AG10803 (cell line): ENCODE data around the gene ANTXR1.

ENCODE experiments used
- DNase-seq: peaks from one replicate; pipeline ENCODE4 v3.0.0; 2010; ENCODE audit warnings: low read depth
- H3K4me3 ChIP-seq: 2 replicates; pipeline ENCODE4 v1.5.1; 2011; ENCODE audit warnings: mild to moderate bottlenecking, low read length, control low read depth
- CTCF ChIP-seq: conservative IDR thresholded peaks from 2 replicates; pipeline ENCODE4 v1.5.1; 2011; ENCODE audit warnings: mild to moderate bottlenecking, low read length, control low read depth, inconsistent platforms

ANTXR1 gene

GRCh38 chr2:69291721-69292120 lies 278.7 kb downstream of the ANTXR1 start:
- no peak for TF ChIP-seq CTCF
- no peak overlapping the region for H3K4me3 ChIP-seq
- no peak for DNase-seq

GRCh38 chr2:69292256-69292655 lies 279.3 kb downstream of the ANTXR1 start:
- peak; percentile 48 for DNase-seq
- no peak for TF ChIP-seq CTCF
- no peak overlapping the region for H3K4me3 ChIP-seq

- no peak for DNase-seq
- no peak overlapping the region for H3K4me3 ChIP-seq
- no peak for TF ChIP-seq CTCF
These were observed 283.4 kb downstream of the ANTXR1 start for GRCh38 chr2:69296421-69296820.

- TF ChIP-seq CTCF: no peak
- DNase-seq: no peak
- H3K4me3 ChIP-seq: no peak overlapping the region
These were observed 284.2 kb downstream of the ANTXR1 start for GRCh38 chr2:69297216-69297615.

GRCh38 chr2:69298261-69298660 lies 285.3 kb downstream of the ANTXR1 start:
- TF ChIP-seq CTCF: no peak; the same call in none of the 2 replicates
- H3K4me3 ChIP-seq: no peak overlapping the region
- DNase-seq: peak; percentile 98

- no peak overlapping the region for H3K4me3 ChIP-seq
- no peak for TF ChIP-seq CTCF
- peak; percentile 60 for DNase-seq
These were observed 285.9 kb downstream of the ANTXR1 start for GRCh38 chr2:69298862-69299261.
